Glutamatergic neuron (in vitro differentiated cells): ENCODE results near the gene CNPY2. TPM values are rescaled to one million over a fixed set of nuclear protein-coding genes. Genes with fewer than 3 reads are reported as not detected.
A peak's percentile ranks its signal among the peaks of the same experiment; 100 is the strongest.
"Not testable (repeated sequence)": the region's sequence is repeated elsewhere in the genome, so short reads cannot be mapped to it uniquely, and the experiment has no call there.

ENCODE experiments used
- DNase-seq: peaks from one replicate; pipeline ENCODE4 v3.0.0; 2022
- H3K27ac Mint-ChIP-seq: one replicate; pipeline ENCODE4 v1.8.0; 2020; ENCODE audit warnings: mild to moderate bottlenecking, mixed read lengths, inconsistent platforms; ENCODE audit not compliant: unreplicated experiment
- H3K27me3 Mint-ChIP-seq: one replicate; pipeline ENCODE4 v1.8.0; 2020; ENCODE audit warnings: mild to moderate bottlenecking, moderate library complexity, mixed read lengths, inconsistent platforms; ENCODE audit not compliant: unreplicated experiment
- H3K36me3 Mint-ChIP-seq: one replicate; pipeline ENCODE4 v1.8.0; 2020; ENCODE audit warnings: mild to moderate bottlenecking, mixed read lengths, inconsistent platforms; ENCODE audit not compliant: unreplicated experiment
- H3K4me1 Mint-ChIP-seq: one replicate; pipeline ENCODE4 v1.8.0; 2020; ENCODE audit warnings: mild to moderate bottlenecking, low read depth, mixed read lengths, inconsistent platforms; ENCODE audit not compliant: unreplicated experiment
- H3K4me3 Mint-ChIP-seq: one replicate; pipeline ENCODE4 v1.8.0; 2020; ENCODE audit warnings: mild to moderate bottlenecking, mixed read lengths, inconsistent platforms; ENCODE audit not compliant: unreplicated experiment
- H3K9me3 Mint-ChIP-seq: one replicate; pipeline ENCODE4 v1.8.0; 2020; ENCODE audit warnings: mild to moderate bottlenecking, moderate library complexity, mixed read lengths, inconsistent platforms; ENCODE audit not compliant: unreplicated experiment
- total RNA-seq: library from RNA; stranded (reverse); fragmentation: NEBNext Ultra II Directional; extraction: Animal tissue kit (Norgen Biotek cat#: 25700); gene quantifications from one replicate; pipeline ENCODE4 v1.2.1, GENCODE V29; 2021; ENCODE audit not compliant: unreplicated experiment
- TF ChIP-seq, protein P1 (sequence below): fragments of 200-600 bp; sonication (generic); IDR thresholded peaks from one replicate; pipeline ENCODE4 v1.5.0; 2021; ENCODE audit not compliant: partially characterized antibody, unreplicated experiment

CNPY2 gene
- total RNA-seq, 1 donor from 2014 or later: 141 TPM

DNA sequence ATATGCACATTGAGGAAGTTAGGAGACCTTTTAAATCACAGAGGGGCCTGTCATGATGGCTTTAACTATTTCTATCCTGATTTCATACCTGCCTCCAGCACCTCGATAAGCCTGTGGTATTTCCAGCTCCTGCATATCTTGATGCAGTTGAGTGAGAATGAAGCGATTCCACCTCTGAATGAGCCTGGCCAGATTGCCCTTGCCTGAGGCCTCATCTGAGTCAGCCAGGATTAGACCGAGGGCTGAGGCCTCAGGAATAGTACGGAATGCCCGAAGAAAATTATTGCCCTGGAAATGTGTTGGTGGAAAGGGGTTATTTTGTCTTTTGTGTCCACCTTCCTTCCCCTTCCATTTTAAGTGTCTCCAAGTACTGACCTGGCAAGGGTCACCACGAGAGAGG, 8.4 kb upstream of the CNPY2 start:
- Mint-ChIP-seq H3K27ac (no peak overlapping the region), H3K4me1 (no peaks in the 10 kb centered on the region), H3K4me3 (no peak overlapping the region), H3K9me3 (no peaks in the 10 kb centered on the region), H3K27me3 (peaks cover 5% of the 10 kb centered on the region), H3K36me3 (peaks cover 3% of the 10 kb centered on the region)
- no peak for DNase-seq
- TF ChIP-seq, protein P1, sequence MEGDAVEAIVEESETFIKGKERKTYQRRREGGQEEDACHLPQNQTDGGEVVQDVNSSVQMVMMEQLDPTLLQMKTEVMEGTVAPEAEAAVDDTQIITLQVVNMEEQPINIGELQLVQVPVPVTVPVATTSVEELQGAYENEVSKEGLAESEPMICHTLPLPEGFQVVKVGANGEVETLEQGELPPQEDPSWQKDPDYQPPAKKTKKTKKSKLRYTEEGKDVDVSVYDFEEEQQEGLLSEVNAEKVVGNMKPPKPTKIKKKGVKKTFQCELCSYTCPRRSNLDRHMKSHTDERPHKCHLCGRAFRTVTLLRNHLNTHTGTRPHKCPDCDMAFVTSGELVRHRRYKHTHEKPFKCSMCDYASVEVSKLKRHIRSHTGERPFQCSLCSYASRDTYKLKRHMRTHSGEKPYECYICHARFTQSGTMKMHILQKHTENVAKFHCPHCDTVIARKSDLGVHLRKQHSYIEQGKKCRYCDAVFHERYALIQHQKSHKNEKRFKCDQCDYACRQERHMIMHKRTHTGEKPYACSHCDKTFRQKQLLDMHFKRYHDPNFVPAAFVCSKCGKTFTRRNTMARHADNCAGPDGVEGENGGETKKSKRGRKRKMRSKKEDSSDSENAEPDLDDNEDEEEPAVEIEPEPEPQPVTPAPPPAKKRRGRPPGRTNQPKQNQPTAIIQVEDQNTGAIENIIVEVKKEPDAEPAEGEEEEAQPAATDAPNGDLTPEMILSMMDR: no peak

- not testable (repeated sequence) for DNase-seq, H3K27ac Mint-ChIP-seq, H3K36me3 Mint-ChIP-seq, H3K4me3 Mint-ChIP-seq, H3K9me3 Mint-ChIP-seq, H3K4me1 Mint-ChIP-seq, H3K27me3 Mint-ChIP-seq
Observed at GRCh38 chr12:56321610-56322009, 5.8 kb upstream of the CNPY2 start.

GRCh38 chr12:56321027-56321426, 5.2 kb upstream of the CNPY2 start:
- Mint-ChIP-seq H3K27me3 (peaks cover 6% of the 10 kb centered on the region), H3K9me3 (no peaks in the 10 kb centered on the region), H3K36me3 (no peaks in the 10 kb centered on the region), H3K4me3 (no peak overlapping the region), H3K27ac (no peak overlapping the region), H3K4me1 (no peaks in the 10 kb centered on the region)
- TF ChIP-seq, protein P1: no peak
- no peak for DNase-seq

DNA sequence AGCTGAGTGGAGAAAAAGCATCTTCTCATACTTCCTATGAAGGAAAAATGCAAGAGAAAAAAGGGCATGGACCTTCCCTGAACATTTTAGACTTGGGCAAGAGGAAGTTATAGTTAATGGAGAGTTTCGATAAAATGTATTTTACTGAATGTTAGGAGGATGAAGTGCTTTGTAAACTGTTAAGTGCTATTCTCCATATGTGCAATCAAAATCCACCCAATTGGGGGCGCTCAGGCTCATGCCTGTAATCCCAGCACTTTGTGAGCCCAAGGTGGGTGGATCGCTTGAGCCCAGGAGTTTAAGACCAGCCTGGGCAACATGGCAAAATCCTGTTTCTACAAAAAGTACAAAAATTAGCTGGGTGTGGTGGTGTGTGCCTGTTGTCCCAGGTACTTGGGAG, 1.9 kb upstream of the CNPY2 start:
- TF ChIP-seq, protein P1: no peak
- H3K4me1 Mint-ChIP-seq: peaks cover 3% of the 10 kb centered on the region
- DNase-seq: no peak
- H3K36me3 Mint-ChIP-seq: no peaks in the 10 kb centered on the region
- H3K9me3 Mint-ChIP-seq: no peaks in the 10 kb centered on the region
- peak overlapping the region; percentile 30 for H3K4me3 Mint-ChIP-seq
- H3K27ac Mint-ChIP-seq: peak overlapping the region; percentile 59
- peaks cover 6% of the 10 kb centered on the region for H3K27me3 Mint-ChIP-seq

DNA sequence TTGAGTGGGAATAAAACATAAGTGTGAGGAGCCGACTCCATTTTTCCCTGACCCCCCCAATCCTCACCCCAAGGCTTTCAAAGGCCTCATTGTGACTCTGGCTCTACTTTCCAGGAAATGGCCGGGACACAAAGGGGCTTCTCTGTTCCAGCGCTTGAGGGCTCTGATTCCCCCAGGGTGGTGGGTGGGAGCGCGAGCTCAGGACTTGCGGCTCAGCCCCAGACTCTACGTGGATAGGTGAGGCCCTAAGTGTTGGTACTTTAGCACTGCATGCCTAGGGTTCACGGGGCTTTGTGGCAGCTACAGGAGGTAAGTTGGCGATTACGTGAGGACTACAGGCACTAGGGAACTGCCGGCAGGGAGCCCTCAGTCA, 553 bp downstream of the CNPY2 start:
- H3K4me1 Mint-ChIP-seq: peaks cover 3% of the 10 kb centered on the region
- H3K4me3 Mint-ChIP-seq: peak overlapping the region; percentile 97
- H3K27me3 Mint-ChIP-seq: peaks cover 6% of the 10 kb centered on the region
- TF ChIP-seq, protein P1: no peak
- no peaks in the 10 kb centered on the region for H3K36me3 Mint-ChIP-seq
- no peak for DNase-seq
- peak overlapping the region; percentile 96 for H3K27ac Mint-ChIP-seq
- H3K9me3 Mint-ChIP-seq: no peaks in the 10 kb centered on the region

DNA sequence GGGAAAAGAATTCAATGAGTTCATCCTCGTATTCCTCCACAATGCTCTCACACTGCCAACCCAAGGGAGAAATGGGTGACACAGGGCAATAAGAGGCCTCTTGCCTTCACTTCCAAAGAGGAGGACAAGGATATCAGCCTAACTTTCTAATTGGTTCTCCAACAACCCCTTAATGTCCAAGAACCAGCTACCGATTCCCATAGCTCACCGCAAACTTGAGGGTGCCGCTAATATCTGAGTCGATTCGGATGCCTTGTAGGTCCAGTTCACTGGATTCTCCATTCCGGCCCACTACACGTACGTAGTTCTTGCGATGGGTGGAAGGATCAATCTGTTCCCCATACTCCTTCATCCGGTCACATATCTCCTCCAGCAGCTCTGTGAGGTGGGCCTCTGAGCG, 4.8 kb downstream of the CNPY2 start:
- H3K27ac Mint-ChIP-seq: no peak overlapping the region
- H3K9me3 Mint-ChIP-seq: no peaks in the 10 kb centered on the region
- DNase-seq: no peak
- H3K27me3 Mint-ChIP-seq: peaks cover 4% of the 10 kb centered on the region
- H3K36me3 Mint-ChIP-seq: no peaks in the 10 kb centered on the region
- TF ChIP-seq, protein P1: no peak
- H3K4me1 Mint-ChIP-seq: peaks cover 3% of the 10 kb centered on the region
- no peak overlapping the region for H3K4me3 Mint-ChIP-seq
